Measurements from ENCODE around the gene SHF. TPM values are rescaled to one million over a fixed set of nuclear protein-coding genes. Genes with fewer than 3 reads are reported as not detected.
A peak's percentile ranks its signal among the peaks of the same experiment; 100 is the strongest.

Gene SHF
- total RNA-seq, 1 donor from 2014 or later = 32.2 TPM

DNA sequence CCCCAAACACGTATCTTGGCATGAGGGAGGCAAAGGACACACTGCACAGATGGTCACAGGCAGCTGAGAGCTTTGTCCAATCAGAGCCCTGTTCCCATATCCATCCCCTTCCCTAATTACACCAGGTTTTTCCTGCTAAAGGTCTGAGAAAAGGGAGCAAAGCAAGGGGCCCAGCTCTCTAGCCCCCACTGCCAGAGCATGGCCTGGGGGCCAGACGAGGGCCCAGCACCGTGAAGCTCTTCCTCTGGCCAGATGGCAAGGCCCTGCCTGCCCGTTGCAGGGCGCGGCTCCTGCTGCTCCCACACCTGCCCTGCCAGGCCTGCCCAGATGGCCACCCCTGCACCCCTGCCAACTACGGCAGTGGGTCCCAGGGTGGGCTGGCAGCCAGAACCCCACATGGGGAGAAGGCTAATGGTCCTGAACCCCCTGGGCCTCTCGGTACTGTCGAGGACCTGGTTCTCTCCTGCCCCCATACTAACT, 3.2 kb downstream of the SHF start:
- Mint-ChIP-seq H3K4me1 (peaks cover 55% of the 10 kb centered on the region), H3K27ac (no peak overlapping the region)
- peaks cover 79% of the 10 kb centered on the region for H3K79me2 ChIP-seq (ENCODE audit: low read depth)

DNA sequence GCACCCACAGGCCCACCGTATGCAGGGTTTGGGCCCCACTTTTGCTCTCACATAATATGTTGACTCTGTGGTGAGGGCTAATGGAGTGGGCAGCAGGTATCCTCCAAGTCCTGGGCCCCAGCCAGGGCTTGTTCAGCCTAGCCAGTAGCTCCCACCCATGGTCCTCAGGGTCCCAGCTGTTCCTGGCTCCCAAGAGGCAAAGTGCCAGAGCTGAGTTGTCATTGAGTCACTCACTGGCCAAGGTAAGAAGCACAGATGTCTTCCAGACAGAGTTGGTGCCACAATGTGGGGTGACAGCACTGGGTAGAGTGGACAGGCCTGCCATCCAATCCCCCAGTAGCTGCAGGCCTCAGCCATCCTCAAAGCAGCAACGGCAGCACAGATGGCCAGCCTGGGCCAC, 4.3 kb downstream of the SHF start:
- H3K9ac ChIP-seq = no peak overlapping the region
- Mint-ChIP-seq H3K27ac (no peak overlapping the region), H3K9me3 (peaks cover 4% of the 10 kb centered on the region), H3K4me3 (no peak overlapping the region), H3K27me3 (ENCODE audit: insufficient read depth, low read depth) (peaks cover 8% of the 10 kb centered on the region), H3K36me3 (peaks cover 28% of the 10 kb centered on the region), H3K4me1 (peaks cover 53% of the 10 kb centered on the region)
- TF ChIP-seq EZH2 (IDR thresholded peaks at IDR 0.05) (no peak), EZH2phosphoT487 (IDR thresholded peaks at IDR 0.05) (no peak)
- TF ChIP-seq, protein P1, sequence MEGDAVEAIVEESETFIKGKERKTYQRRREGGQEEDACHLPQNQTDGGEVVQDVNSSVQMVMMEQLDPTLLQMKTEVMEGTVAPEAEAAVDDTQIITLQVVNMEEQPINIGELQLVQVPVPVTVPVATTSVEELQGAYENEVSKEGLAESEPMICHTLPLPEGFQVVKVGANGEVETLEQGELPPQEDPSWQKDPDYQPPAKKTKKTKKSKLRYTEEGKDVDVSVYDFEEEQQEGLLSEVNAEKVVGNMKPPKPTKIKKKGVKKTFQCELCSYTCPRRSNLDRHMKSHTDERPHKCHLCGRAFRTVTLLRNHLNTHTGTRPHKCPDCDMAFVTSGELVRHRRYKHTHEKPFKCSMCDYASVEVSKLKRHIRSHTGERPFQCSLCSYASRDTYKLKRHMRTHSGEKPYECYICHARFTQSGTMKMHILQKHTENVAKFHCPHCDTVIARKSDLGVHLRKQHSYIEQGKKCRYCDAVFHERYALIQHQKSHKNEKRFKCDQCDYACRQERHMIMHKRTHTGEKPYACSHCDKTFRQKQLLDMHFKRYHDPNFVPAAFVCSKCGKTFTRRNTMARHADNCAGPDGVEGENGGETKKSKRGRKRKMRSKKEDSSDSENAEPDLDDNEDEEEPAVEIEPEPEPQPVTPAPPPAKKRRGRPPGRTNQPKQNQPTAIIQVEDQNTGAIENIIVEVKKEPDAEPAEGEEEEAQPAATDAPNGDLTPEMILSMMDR (IDR thresholded peaks at IDR 0.05) = no peak
- H3K36me3 ChIP-seq = no peaks in the 10 kb centered on the region
- H4K20me1 ChIP-seq (ENCODE audit: low read depth) = peaks cover 86% of the 10 kb centered on the region
- no peaks in the 10 kb centered on the region for H3K9me3 ChIP-seq (ENCODE audit: low read depth)
- DNase-seq (ENCODE audit: low spot score) = no peak
- peaks cover 90% of the 10 kb centered on the region for H3K79me2 ChIP-seq (ENCODE audit: low read depth)
- no peak overlapping the region for H2AFZ ChIP-seq (replicated peaks)
- H3K4me2 ChIP-seq = peak overlapping the region; percentile 87
- peaks cover 44% of the 10 kb centered on the region for H3K4me1 ChIP-seq
- H3K27ac ChIP-seq = no peak overlapping the region
- H3K27me3 ChIP-seq = peaks cover 5% of the 10 kb centered on the region
- peaks cover 9% of the 10 kb centered on the region for H3F3A ChIP-seq (ENCODE audit: low read depth)
- H3K4me3 ChIP-seq = no peak overlapping the region

More for the DNA sequence above, 3.2 kb downstream of the SHF start:
- H3K4me3 Mint-ChIP-seq = peak overlapping the region; percentile 26
- Histone ChIP-seq H3K9me3 (ENCODE audit: low read depth) (no peaks in the 10 kb centered on the region), H3F3A (ENCODE audit: low read depth) (peaks cover 9% of the 10 kb centered on the region), H3K4me2 (peak overlapping the region; percentile 87), H3K9ac (no peak overlapping the region), H3K36me3 (no peaks in the 10 kb centered on the region), H3K4me3 (no peak overlapping the region), H3K27ac (no peak overlapping the region), H4K20me1 (ENCODE audit: low read depth) (peaks cover 75% of the 10 kb centered on the region), H2AFZ (replicated peaks) (no peak overlapping the region), H3K27me3 (peaks cover 16% of the 10 kb centered on the region), H3K4me1 (peaks cover 44% of the 10 kb centered on the region)
- peaks cover 4% of the 10 kb centered on the region for H3K9me3 Mint-ChIP-seq
- H3K27me3 Mint-ChIP-seq (ENCODE audit: insufficient read depth, low read depth) = peaks cover 12% of the 10 kb centered on the region
- no peak for DNase-seq (ENCODE audit: low spot score)
- H3K36me3 Mint-ChIP-seq = peaks cover 28% of the 10 kb centered on the region
- TF ChIP-seq EZH2 (IDR thresholded peaks at IDR 0.05) (no peak), EZH2phosphoT487 (IDR thresholded peaks at IDR 0.05) (no peak)
- TF ChIP-seq, protein P1 (IDR thresholded peaks at IDR 0.05) = no peak

DNA sequence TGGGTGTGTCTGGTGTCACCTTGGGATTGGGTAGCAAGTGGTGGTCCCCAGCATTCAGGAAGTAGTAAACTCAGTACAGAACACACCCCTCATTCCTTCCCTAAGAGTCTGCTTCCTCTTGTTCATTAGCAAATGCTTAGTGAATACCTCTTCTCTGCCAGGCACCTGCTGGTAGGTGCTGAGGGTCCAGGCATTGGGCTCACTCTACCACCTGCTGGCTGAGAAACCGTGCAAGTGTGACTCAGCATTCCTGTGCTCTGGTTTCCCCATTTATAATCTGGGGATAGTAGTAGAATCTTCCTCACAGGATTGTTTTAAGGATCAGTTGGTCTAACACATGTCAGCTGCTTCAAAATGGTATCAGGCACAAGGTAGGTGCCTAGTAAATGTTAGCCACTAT, 4.8 kb downstream of the SHF start:
- TF ChIP-seq EZH2 (IDR thresholded peaks at IDR 0.05) (no peak), EZH2phosphoT487 (IDR thresholded peaks at IDR 0.05) (no peak)
- TF ChIP-seq, protein P1 (IDR thresholded peaks at IDR 0.05) = no peak
- Histone ChIP-seq H2AFZ (replicated peaks) (no peak overlapping the region), H3K27me3 (peaks cover under 1% of the 10 kb centered on the region), H3K79me2 (ENCODE audit: low read depth) (peaks cover 95% of the 10 kb centered on the region), H3K36me3 (no peaks in the 10 kb centered on the region), H3F3A (ENCODE audit: low read depth) (peaks cover 9% of the 10 kb centered on the region), H3K9ac (no peak overlapping the region), H3K4me3 (no peak overlapping the region), H4K20me1 (ENCODE audit: low read depth) (peaks cover 91% of the 10 kb centered on the region), H3K4me2 (peak overlapping the region; percentile 87), H3K27ac (no peak overlapping the region), H3K9me3 (ENCODE audit: low read depth) (no peaks in the 10 kb centered on the region), H3K4me1 (peaks cover 44% of the 10 kb centered on the region)
- peaks cover 4% of the 10 kb centered on the region for H3K9me3 Mint-ChIP-seq
- no peak overlapping the region for H3K27ac Mint-ChIP-seq
- H3K4me1 Mint-ChIP-seq = peaks cover 49% of the 10 kb centered on the region
- peaks cover 28% of the 10 kb centered on the region for H3K36me3 Mint-ChIP-seq
- no peak overlapping the region for H3K4me3 Mint-ChIP-seq
- H3K27me3 Mint-ChIP-seq (ENCODE audit: insufficient read depth, low read depth) = peaks cover 4% of the 10 kb centered on the region
- DNase-seq (ENCODE audit: low spot score) = no peak
